ENCODE data around the gene CYP17A1. TPM values are rescaled to one million over a fixed set of nuclear protein-coding genes. Genes with fewer than 3 reads are reported as not detected.
"Not testable (repeated sequence)": the region's sequence is repeated elsewhere in the genome, so short reads cannot be mapped to it uniquely, and the experiment has no call there.

Gene CYP17A1
- polyA plus RNA-seq, 1 experiment: not detected

- POLR2A ChIA-PET: no interaction called here
- Histone ChIP-seq H3K27me3 (ENCODE audit: control insufficient read depth, insufficient read depth, low read length) (no peaks in the 10 kb centered on the region), H3K4me3 (ENCODE audit: low read depth, low read length) (no peak overlapping the region), H3K36me3 (ENCODE audit: control insufficient read depth, insufficient read depth, low read length) (no peaks in the 10 kb centered on the region)
- CTCF ChIA-PET: interaction anchor here (1.0 kb wide), 1 partner anchor 9 kb away, joined by 3 read pairs; no protein-coding TSS in a partner anchor
- TF ChIP-seq CTCF (IDR thresholded peaks at IDR 0.05; ENCODE audit: insufficient read depth, low read depth, low read length): no peak
- DNase-seq (ENCODE audit: low read depth): no peak
Observed at GRCh38 chr10:102822222-102822621, 15.0 kb downstream of the CYP17A1 start.

- POLR2A ChIA-PET; H3K4me3 ChIP-seq (ENCODE audit: low read depth, low read length); DNase-seq (ENCODE audit: low read depth); H3K36me3 ChIP-seq (ENCODE audit: control insufficient read depth, insufficient read depth, low read length); H3K27me3 ChIP-seq (ENCODE audit: control insufficient read depth, insufficient read depth, low read length): not testable (repeated sequence)
- CTCF ChIA-PET: interaction anchor here (0.8 to 1.5 kb wide), 3 partner anchors 9 to 68 kb away, joined by 3 to 6 read pairs (median 5); no protein-coding TSS in a partner anchor
Observed at GRCh38 chr10:102820008-102820407, 17.2 kb downstream of the CYP17A1 start.

- peaks cover 5% of the 10 kb centered on the region for H3K36me3 ChIP-seq (ENCODE audit: control insufficient read depth, insufficient read depth, low read length)
- no peak for DNase-seq (ENCODE audit: low read depth)
- ChIA-PET CTCF (no interaction called here), POLR2A (no interaction called here)
- H3K27me3 ChIP-seq (ENCODE audit: control insufficient read depth, insufficient read depth, low read length): no peaks in the 10 kb centered on the region
- H3K4me3 ChIP-seq (ENCODE audit: low read depth, low read length): no peak overlapping the region
- no peak for TF ChIP-seq CTCF (IDR thresholded peaks at IDR 0.05; ENCODE audit: insufficient read depth, low read depth, low read length)
Observed at GRCh38 chr10:102819054-102819453, 18.2 kb downstream of the CYP17A1 start.

- POLR2A ChIA-PET: no interaction called here
- H3K36me3 ChIP-seq (ENCODE audit: control insufficient read depth, insufficient read depth, low read length): peaks cover 19% of the 10 kb centered on the region
- CTCF ChIA-PET: interaction anchor here (1.3 kb wide), 1 partner anchor 64 kb away, joined by 3 read pairs; no protein-coding TSS in a partner anchor
- no peak for TF ChIP-seq CTCF (IDR thresholded peaks at IDR 0.05; ENCODE audit: insufficient read depth, low read depth, low read length)
- H3K4me3 ChIP-seq (ENCODE audit: low read depth, low read length): no peak overlapping the region
- H3K27me3 ChIP-seq (ENCODE audit: control insufficient read depth, insufficient read depth, low read length): no peaks in the 10 kb centered on the region
- no peak for DNase-seq (ENCODE audit: low read depth)
Observed at GRCh38 chr10:102817175-102817574, 20.0 kb downstream of the CYP17A1 start.

- POLR2A ChIA-PET: interaction anchor here (0.5 kb wide), 1 partner anchor 95 kb away, joined by 3 read pairs; no protein-coding TSS in a partner anchor
- CTCF ChIA-PET: interaction anchor here (1.3 to 1.4 kb wide), 2 partner anchors 63 to 86 kb away, joined by 3 to 4 read pairs; no protein-coding TSS in a partner anchor
- no peaks in the 10 kb centered on the region for H3K27me3 ChIP-seq (ENCODE audit: control insufficient read depth, insufficient read depth, low read length)
- H3K36me3 ChIP-seq (ENCODE audit: control insufficient read depth, insufficient read depth, low read length): peaks cover 26% of the 10 kb centered on the region
- no peak for TF ChIP-seq CTCF (IDR thresholded peaks at IDR 0.05; ENCODE audit: insufficient read depth, low read depth, low read length)
- H3K4me3 ChIP-seq (ENCODE audit: low read depth, low read length): no peak overlapping the region
- DNase-seq (ENCODE audit: low read depth): peak; percentile 47
Observed at GRCh38 chr10:102815790-102816549, 21.2 kb downstream of the CYP17A1 start.

Measured in BJ (cell line).